DMS114 treated with DMSO at 0.1 percent for 48 hours (cell line): ENCODE measurements around the gene DCDC2B.
A peak's percentile ranks its signal among the peaks of the same experiment; 100 is the strongest.
"Not testable (repeated sequence)": the region's sequence is repeated elsewhere in the genome, so short reads cannot be mapped to it uniquely, and the experiment has no call there.

Source experiments
- DNase-seq: peaks from one replicate; lab custom pipeline; 2025; ENCODE audit not compliant: unreplicated experiment; lab: John Stamatoyannopoulos, UW

Gene DCDC2B

GRCh38 chr1:32208891-32209328, at the start of gene DCDC2B:
DCDC2B (plus strand) TSS chr1:32209089; CDS start chr1:32209094, 5 bp downstream.
- no peak for DNase-seq

DNA sequence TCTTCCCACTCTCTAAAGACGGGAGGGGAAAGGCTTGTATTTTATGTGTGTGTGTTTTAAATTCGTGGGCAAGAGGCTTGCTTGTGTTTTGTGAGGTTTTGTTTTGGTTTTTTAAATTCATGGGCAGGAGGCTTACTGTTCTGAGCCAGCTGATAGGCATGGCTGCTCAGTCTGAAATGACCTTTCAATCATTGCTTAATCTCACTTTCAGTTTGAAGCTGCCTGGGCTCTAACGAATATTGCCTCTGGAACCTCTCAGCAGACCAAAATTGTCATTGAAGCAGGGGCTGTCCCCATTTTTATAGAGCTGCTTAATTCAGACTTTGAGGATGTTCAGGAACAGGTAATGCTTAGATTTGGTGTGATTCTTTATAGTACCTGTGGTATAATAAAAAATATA, 49.7 kb upstream of the DCDC2B start:
- no peak for DNase-seq

- DNase-seq = no peak
Measured at GRCh38 chr1:32163405-32163804, 45.5 kb upstream of the DCDC2B start.

- not testable (repeated sequence) for DNase-seq
Measured at GRCh38 chr1:32165633-32166032, 43.3 kb upstream of the DCDC2B start.

GRCh38 chr1:32170991-32171390, 37.9 kb upstream of the DCDC2B start:
- no peak for DNase-seq

DNA sequence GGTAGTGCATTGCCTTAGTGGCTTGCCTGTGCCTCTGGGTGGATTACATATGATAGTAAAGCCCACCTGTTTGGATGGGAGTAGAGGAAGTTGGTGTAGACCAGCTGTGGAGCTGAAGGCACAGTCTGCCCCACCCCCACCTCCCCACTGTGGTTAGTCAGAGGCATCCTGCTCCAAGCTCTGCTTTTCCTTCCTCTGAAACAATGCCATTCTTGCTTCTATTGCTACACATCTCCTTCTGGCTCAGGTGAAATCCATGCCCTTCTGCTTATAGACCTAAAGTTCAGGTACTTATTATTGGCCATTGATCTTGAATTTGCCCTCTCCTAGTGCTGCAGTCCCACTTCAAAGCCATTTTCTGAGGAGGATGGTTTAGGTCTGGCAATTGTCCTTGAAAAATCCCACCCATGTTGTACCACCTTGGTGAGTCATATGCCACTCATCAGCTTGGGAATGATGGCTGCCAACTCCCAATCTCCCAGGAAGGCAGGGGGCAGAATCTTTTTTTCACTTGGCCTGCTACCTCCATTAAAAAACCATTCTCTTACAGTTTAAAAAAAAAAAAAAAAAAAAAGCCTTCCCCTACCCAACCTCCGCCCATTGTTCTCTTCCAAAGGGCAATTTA, 36.2 kb upstream of the DCDC2B start:
- DNase-seq = no peak

GRCh38 chr1:32178380-32179192, 30.3 kb upstream of the DCDC2B start:
- no peak for DNase-seq

- no peak for DNase-seq
Measured at GRCh38 chr1:32179193-32179442, 29.8 kb upstream of the DCDC2B start.

DNA sequence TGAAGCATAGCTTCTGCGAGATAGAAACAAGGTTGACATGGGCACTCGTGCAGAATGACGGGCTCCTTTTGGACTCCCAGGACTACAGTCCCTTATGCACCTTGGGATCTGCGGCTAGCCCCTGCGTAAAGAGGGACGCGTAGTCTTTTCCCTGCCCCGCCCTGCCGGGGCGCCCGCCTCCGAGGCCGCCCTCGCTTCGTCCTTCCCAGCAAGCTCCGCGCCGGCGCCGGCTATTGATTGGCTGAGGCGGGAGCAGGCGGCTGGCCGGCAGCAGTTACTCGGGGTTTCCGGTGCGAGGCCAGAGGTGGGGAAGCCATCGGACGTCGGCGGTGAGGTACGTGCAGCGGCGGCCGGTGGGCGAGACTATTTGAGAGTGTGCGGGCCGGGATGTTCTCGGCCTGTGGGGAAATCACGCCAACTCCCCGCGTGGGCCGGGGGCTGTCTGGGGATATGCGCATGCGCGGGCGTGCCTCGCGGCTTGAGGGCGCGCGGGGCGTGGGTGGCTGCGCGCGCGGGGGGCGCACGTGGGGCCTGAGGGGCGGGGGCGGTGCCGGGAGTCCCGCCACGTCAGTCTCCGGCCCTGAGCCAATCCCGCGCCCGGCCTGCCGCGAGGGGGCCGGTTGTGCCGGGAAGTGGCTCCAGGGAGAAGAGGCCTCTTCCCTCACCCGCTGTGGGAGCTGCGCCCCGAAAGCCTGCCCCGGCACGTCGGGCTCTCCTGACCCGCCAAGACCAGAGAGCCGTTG, 29.3 kb upstream of the DCDC2B start, which contains the start of gene TXLNA:
Gene TXLNA, plus strand, starts transcription at position 233 of the 743 bp plus-strand sequence. CDS start 671 bp downstream, outside the sequence.
- DNase-seq = peak; percentile 89

GRCh38 chr1:32180186-32181060, 28.5 kb upstream of the DCDC2B start:
- DNase-seq = no peak

- no peak for DNase-seq
Measured at GRCh38 chr1:32181065-32181464, 27.8 kb upstream of the DCDC2B start.

DNA sequence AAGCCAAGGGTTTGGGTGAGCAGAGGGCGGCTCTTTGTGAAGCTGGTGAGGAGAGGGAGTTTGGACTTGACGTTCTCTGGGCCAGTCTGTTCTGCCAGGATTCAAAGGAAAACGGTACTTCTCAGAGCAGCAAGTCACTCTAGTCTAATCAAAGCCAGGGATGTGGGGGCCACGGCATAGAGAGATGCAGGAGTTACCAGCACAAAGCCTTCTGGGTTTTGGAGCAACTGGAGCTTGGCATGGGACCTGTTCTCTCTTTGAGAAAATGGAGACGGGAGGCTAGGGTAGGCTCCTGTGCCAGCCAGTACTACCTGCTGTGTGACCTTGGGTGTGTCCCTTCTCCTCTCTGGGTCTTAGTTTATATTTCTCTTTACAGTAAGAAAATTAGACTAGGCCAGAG, 27.3 kb upstream of the DCDC2B start:
- DNase-seq = no peak

DNA sequence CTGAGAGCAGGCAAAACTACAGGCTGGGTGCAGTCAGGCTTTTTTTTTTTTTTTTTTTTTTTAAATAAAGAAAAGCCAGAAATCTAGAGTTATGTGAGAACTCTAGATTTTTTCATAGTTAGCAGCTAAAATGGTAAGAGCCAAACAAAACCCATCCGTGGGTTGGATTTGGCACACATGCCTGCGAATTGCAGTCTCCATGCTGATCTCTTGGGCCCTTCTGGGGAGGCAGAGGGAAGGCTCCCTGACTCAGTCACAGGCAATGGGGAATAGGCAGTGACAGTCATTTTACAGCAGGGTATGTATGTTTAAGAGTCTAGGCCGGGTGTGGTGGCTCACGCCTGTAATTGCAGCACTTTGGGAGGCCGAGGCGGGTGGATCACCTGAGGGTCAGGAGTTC, 26.8 kb upstream of the DCDC2B start:
- no peak for DNase-seq

- no peak for DNase-seq
Measured at GRCh38 chr1:32184650-32185049, 24.2 kb upstream of the DCDC2B start.

GRCh38 chr1:32186077-32186476, 22.8 kb upstream of the DCDC2B start:
- no peak for DNase-seq

GRCh38 chr1:32186491-32186890, 22.4 kb upstream of the DCDC2B start:
- no peak for DNase-seq

DNA sequence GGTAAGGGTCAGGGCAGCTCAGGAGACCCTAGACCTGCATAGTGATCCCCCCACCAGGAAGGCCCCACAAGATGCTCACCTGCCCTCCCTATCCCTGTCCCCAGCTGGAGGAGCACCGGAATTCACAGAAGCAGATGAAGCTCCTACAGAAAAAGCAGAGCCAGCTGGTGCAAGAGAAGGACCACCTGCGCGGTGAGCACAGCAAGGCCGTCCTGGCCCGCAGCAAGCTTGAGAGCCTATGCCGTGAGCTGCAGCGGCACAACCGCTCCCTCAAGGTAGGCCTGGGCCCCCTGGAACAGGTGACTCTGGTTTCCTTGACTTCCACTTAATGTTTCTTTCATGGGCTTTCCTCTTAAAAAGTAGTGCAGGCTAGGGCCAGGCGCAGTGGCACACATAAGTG, 21.0 kb upstream of the DCDC2B start:
- no peak for DNase-seq

DNA sequence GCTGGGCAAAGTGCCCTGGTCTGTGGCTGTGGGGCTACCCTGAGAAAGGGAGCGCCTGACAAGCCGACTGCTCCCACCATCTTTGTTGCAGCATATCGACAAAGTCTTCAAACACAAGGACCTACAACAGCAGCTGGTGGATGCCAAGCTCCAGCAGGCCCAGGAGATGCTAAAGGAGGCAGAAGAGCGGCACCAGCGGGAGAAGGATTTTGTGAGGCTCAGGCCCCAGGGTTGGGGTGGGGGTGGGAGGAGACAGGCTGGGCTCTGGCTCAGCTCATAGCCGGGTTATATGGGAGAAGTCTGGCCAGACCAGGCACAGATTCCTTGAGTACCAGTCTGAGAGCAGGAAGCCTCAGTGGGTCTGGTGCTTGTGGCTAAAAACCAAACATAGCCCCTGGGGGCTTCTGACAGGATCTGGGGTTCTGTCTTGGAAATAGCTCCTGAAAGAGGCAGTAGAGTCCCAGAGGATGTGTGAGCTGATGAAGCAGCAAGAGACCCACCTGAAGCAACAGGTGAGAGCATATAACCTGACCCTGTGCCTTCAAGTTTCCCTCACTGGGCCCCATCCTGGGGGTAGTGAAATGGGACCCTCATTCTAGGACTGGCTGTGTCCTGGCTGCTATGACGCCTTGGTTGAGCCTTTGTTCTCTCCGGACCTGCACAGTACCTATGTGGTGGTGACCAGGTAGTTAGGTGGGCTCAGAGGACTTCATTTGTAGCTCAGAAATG, 16.5 kb upstream of the DCDC2B start:
- no peak for DNase-seq

DNA sequence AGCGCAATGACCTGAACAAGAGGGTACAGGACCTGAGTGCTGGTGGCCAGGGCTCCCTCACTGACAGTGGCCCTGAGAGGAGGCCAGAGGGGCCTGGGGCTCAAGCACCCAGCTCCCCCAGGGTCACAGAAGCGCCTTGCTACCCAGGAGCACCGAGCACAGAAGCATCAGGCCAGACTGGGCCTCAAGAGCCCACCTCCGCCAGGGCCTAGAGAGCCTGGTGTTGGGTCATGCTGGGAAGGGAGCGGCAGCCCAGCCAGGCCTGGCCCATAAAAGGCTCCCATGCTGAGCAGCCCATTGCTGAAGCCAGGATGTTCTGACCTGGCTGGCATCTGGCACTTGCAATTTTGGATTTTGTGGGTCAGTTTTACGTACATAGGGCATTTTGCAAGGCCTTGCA, 13.9 kb upstream of the DCDC2B start:
- no peak for DNase-seq

GRCh38 chr1:32195531-32195930, 13.4 kb upstream of the DCDC2B start:
- no peak for DNase-seq
